Osteoblast (primary cell): Measurements from ENCODE around the gene ALDH1A2. TPM values are rescaled to one million over a fixed set of nuclear protein-coding genes. Genes with fewer than 3 reads are reported as not detected.

Experiments
- DNase-seq: peaks from one replicate; pipeline ENCODE4 v3.0.0; 2011; ENCODE audit warnings: low spot score, mixed read lengths; ENCODE audit not compliant: insufficient read length; ENCODE audit errors: missing footprints
- H2AFZ ChIP-seq: 2 replicates; pipeline ENCODE4 v1.6.0; 2011; ENCODE audit warnings: mild to moderate bottlenecking, low read length
- H3K27ac ChIP-seq: 2 replicates; pipeline ENCODE4 v1.5.1; 2011; ENCODE audit warnings: mild to moderate bottlenecking, low read depth, low read length, moderate library complexity
- H3K27me3 ChIP-seq: 2 replicates; pipeline ENCODE4 v1.6.0; 2012; ENCODE audit warnings: mild to moderate bottlenecking, control low read depth, inconsistent platforms, low read length, moderate library complexity; ENCODE audit not compliant: insufficient read depth
- H3K36me3 ChIP-seq: 2 replicates; pipeline ENCODE4 v1.5.1; 2011; ENCODE audit warnings: mild to moderate bottlenecking, low read length, control low read depth, moderate library complexity; ENCODE audit not compliant: insufficient read depth
- H3K4me1 ChIP-seq: 2 replicates; pipeline ENCODE4 v1.5.1; 2011; ENCODE audit warnings: mild to moderate bottlenecking, low read length, control low read depth, moderate library complexity; ENCODE audit not compliant: insufficient read depth
- H3K4me2 ChIP-seq: 2 replicates; pipeline ENCODE4 v1.6.0; 2011; ENCODE audit warnings: mild to moderate bottlenecking, low read length; ENCODE audit not compliant: insufficient read depth
- H3K4me3 ChIP-seq: fragments of 200-600 bp; sonication (generic); 3 replicates; pipeline ENCODE4 v1.5.1; 2012; ENCODE audit warnings: mild to moderate bottlenecking, low read length, inconsistent platforms; ENCODE audit not compliant: insufficient read depth
- H3K79me2 ChIP-seq: 2 replicates; pipeline ENCODE4 v1.6.0; 2012; ENCODE audit warnings: mild to moderate bottlenecking, low read length, control low read depth, inconsistent platforms; ENCODE audit not compliant: insufficient read depth
- H3K9me3 ChIP-seq: 2 replicates; pipeline ENCODE4 v1.5.1; 2011; ENCODE audit warnings: low read depth, low read length, control low read depth
- H4K20me1 ChIP-seq: 2 replicates; pipeline ENCODE4 v1.6.0; 2012; ENCODE audit warnings: mild to moderate bottlenecking, low read length, control low read depth; ENCODE audit not compliant: insufficient read depth
- total RNA-seq: library from RNA; depleted of rRNA; stranded (reverse); fragments of >200 nt; gene quantifications from 2 replicates; pipeline ENCODE4 v1.2.3, GENCODE V29; 2012
- TF ChIP-seq, protein P1 (sequence below): IDR thresholded peaks from 2 replicates; pipeline ENCODE4 v1.5.1; 2011; ENCODE audit warnings: mild to moderate bottlenecking, low read depth, low read length, moderate library complexity; ENCODE audit errors: extremely low read depth

ALDH1A2 gene
- total RNA-seq, 1 donor, result 1.1 TPM

DNA sequence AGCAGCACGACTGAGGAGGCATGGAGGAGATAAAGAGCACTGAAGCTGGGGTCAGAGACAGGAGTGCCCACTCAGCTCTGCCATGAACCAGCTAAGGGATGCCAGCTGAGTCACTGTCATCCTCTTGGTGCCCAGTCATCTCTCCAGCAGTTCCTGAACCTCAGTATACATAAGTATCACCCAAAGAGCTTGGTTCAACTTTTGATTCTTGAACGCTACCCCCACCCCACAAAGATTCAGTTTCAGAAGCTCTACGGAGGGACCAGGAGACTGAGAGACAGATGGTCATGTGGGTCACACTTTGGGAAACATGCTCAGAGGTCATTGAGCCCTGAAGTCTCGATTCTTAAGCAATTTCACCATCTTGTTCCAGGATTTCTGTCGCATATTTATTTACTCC is 108.4 kb downstream of the ALDH1A2 start:
- no peaks in the 10 kb centered on the region for H3K79me2 ChIP-seq
- TF ChIP-seq, protein P1, sequence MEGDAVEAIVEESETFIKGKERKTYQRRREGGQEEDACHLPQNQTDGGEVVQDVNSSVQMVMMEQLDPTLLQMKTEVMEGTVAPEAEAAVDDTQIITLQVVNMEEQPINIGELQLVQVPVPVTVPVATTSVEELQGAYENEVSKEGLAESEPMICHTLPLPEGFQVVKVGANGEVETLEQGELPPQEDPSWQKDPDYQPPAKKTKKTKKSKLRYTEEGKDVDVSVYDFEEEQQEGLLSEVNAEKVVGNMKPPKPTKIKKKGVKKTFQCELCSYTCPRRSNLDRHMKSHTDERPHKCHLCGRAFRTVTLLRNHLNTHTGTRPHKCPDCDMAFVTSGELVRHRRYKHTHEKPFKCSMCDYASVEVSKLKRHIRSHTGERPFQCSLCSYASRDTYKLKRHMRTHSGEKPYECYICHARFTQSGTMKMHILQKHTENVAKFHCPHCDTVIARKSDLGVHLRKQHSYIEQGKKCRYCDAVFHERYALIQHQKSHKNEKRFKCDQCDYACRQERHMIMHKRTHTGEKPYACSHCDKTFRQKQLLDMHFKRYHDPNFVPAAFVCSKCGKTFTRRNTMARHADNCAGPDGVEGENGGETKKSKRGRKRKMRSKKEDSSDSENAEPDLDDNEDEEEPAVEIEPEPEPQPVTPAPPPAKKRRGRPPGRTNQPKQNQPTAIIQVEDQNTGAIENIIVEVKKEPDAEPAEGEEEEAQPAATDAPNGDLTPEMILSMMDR, result no peak
- H3K4me2 ChIP-seq, result no peak overlapping the region
- DNase-seq, result no peak
- H3K36me3 ChIP-seq, result no peaks in the 10 kb centered on the region
- H3K4me1 ChIP-seq, result no peaks in the 10 kb centered on the region
- peaks cover 5% of the 10 kb centered on the region for H3K27me3 ChIP-seq
- H2AFZ ChIP-seq, result no peak overlapping the region
- no peaks in the 10 kb centered on the region for H3K9me3 ChIP-seq
- H3K27ac ChIP-seq, result no peak overlapping the region
- H3K4me3 ChIP-seq, result no peak overlapping the region
- no peaks in the 10 kb centered on the region for H4K20me1 ChIP-seq

DNA sequence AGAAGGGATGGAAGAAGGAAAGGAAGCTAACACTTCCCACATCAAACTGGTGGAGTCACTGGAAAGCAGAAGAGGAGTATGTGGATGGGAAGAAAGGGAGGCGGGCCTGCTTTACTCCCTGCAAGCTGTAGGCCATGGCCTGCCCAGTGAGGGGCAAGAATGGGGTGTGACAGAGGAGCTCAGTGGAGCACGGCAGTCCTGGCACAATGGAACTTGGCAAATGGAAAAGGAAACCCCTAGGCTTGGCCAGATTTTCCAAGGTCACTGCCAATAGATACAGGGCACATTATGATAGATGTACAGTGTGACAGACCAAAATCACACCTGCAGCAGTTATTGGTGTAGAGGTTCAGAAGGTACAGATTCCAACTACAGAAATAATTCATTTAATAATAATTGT is 111.6 kb downstream of the ALDH1A2 start:
- no peak overlapping the region for H3K27ac ChIP-seq
- DNase-seq, result no peak
- H3K9me3 ChIP-seq, result no peaks in the 10 kb centered on the region
- H3K79me2 ChIP-seq, result no peaks in the 10 kb centered on the region
- no peak overlapping the region for H3K4me2 ChIP-seq
- no peaks in the 10 kb centered on the region for H3K4me1 ChIP-seq
- no peaks in the 10 kb centered on the region for H4K20me1 ChIP-seq
- H2AFZ ChIP-seq, result no peak overlapping the region
- H3K36me3 ChIP-seq, result no peaks in the 10 kb centered on the region
- TF ChIP-seq, protein P1, result no peak
- peaks cover 16% of the 10 kb centered on the region for H3K27me3 ChIP-seq
- no peak overlapping the region for H3K4me3 ChIP-seq

GRCh38 chr15:57951328-57951932 is 114.1 kb downstream of the ALDH1A2 start:
- Histone ChIP-seq H3K9me3 (no peaks in the 10 kb centered on the region), H3K4me3 (no peak overlapping the region), H3K4me2 (no peak overlapping the region), H3K27ac (no peak overlapping the region), H4K20me1 (no peaks in the 10 kb centered on the region), H3K79me2 (no peaks in the 10 kb centered on the region), H3K4me1 (no peaks in the 10 kb centered on the region), H3K27me3 (peaks cover 12% of the 10 kb centered on the region), H2AFZ (no peak overlapping the region), H3K36me3 (no peaks in the 10 kb centered on the region)
- DNase-seq, result no peak
- TF ChIP-seq, protein P1, result no peak

DNA sequence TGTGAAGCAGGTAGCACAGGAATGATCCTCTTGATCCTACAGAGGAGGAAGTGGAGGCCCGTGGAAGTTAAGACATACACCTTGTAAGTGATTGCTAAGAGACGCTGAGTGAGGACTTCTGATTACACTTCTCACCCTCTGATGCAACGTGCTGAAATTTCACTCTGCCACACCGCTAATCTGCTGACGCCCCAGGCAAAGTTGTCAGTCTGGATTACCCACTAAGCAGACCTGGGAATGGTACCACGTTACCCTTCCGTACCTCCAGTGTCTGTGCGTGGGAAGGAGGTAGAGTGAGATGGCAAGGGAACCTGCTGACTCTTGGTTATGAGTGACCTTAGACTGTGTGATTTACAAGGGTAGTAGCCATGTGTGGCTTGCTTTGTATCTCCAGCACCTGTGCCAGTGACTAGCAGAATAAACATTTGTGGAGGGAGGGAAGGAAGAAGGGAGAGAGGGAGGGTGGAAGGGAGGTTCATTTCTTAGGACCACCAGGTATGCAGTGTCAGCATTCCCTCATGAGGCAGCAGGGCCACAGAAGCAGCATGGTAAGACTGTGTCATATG is 115.0 kb downstream of the ALDH1A2 start:
- Histone ChIP-seq H3K27ac (no peak overlapping the region), H3K79me2 (no peaks in the 10 kb centered on the region), H3K4me2 (no peak overlapping the region), H3K36me3 (no peaks in the 10 kb centered on the region), H3K4me3 (no peak overlapping the region), H4K20me1 (no peaks in the 10 kb centered on the region), H2AFZ (no peak overlapping the region), H3K9me3 (no peaks in the 10 kb centered on the region), H3K27me3 (peaks cover 11% of the 10 kb centered on the region), H3K4me1 (no peaks in the 10 kb centered on the region)
- TF ChIP-seq, protein P1, result no peak
- DNase-seq, result no peak
